H9 (cell line): ENCODE data around the gene HTRA1. TPM values are rescaled to one million over a fixed set of nuclear protein-coding genes. Genes with fewer than 3 reads are reported as not detected.

Experiments used
- DNase-seq: peaks from one replicate; pipeline ENCODE4 v3.0.0-alpha.2; 2017
- H2AFZ ChIP-seq: one replicate; pipeline ENCODE4 v1.6.1; 2013; ENCODE audit warnings: mild to moderate bottlenecking, low read length, control low read depth, moderate library complexity
- H2AK5ac ChIP-seq: 2 replicates; pipeline ENCODE4 v1.6.1; 2013; ENCODE audit warnings: low read length, control low read depth, mixed read lengths; ENCODE audit not compliant: insufficient read length
- H2BK120ac ChIP-seq: one replicate; pipeline ENCODE4 v1.6.1; 2013; ENCODE audit warnings: low read depth, mild to moderate bottlenecking, low read length, control low read depth, inconsistent platforms; ENCODE audit not compliant: poor library complexity, severe bottlenecking
- H2BK12ac ChIP-seq: 2 replicates; pipeline ENCODE4 v1.6.1; 2013; ENCODE audit warnings: low read length, control low read depth, mixed read lengths, low read depth; ENCODE audit not compliant: insufficient read length
- H2BK15ac ChIP-seq: 2 replicates; pipeline ENCODE4 v1.6.1; 2013; ENCODE audit warnings: low read depth, low read length, control low read depth
- H2BK20ac ChIP-seq: one replicate; pipeline ENCODE4 v1.6.1; 2013; ENCODE audit warnings: low read depth, mild to moderate bottlenecking, low read length, control low read depth, inconsistent platforms; ENCODE audit not compliant: poor library complexity, severe bottlenecking
- H2BK5ac ChIP-seq: 2 replicates; pipeline ENCODE4 v1.6.1; 2013; ENCODE audit warnings: low read length, control low read depth, mixed read lengths; ENCODE audit not compliant: insufficient read length
- H3K14ac ChIP-seq: 2 replicates; pipeline ENCODE4 v1.6.1; 2013; ENCODE audit warnings: low read length, control low read depth; ENCODE audit not compliant: insufficient read depth
- H3K18ac ChIP-seq: 2 replicates; pipeline ENCODE4 v1.6.1; 2013; ENCODE audit warnings: low read depth, mild to moderate bottlenecking, mixed read lengths, low read length, control low read depth; ENCODE audit not compliant: insufficient read length
- H3K23ac ChIP-seq: 2 replicates; pipeline ENCODE4 v1.6.1; 2013; ENCODE audit warnings: low read length, control low read depth, mixed read lengths, low read depth; ENCODE audit not compliant: insufficient read length
- H3K23me2 ChIP-seq: 2 replicates; pipeline ENCODE4 v1.6.1; 2013; ENCODE audit warnings: low read depth, mild to moderate bottlenecking, mixed read lengths, low read length, control low read depth; ENCODE audit not compliant: insufficient read length, poor library complexity, severe bottlenecking
- H3K27ac ChIP-seq: 2 replicates; pipeline ENCODE4 v1.5.1; 2013; ENCODE audit warnings: low read length, control low read depth, mixed read lengths, low read depth; ENCODE audit not compliant: insufficient read length
- H3K27me3 ChIP-seq: 2 replicates; pipeline ENCODE4 v1.6.1; 2013; ENCODE audit warnings: low read length, control low read depth, inconsistent platforms; ENCODE audit not compliant: insufficient read depth
- H3K4ac ChIP-seq: 2 replicates; pipeline ENCODE4 v1.6.1; 2013; ENCODE audit warnings: low read depth, mild to moderate bottlenecking, control low read depth, inconsistent platforms, low read length, moderate library complexity
- H3K4me1 ChIP-seq: 2 replicates; pipeline ENCODE4 v1.6.1; 2013; ENCODE audit warnings: low read length, control low read depth, inconsistent platforms; ENCODE audit not compliant: insufficient read depth
- H3K4me2 ChIP-seq: 2 replicates; pipeline ENCODE4 v1.6.1; 2013; ENCODE audit warnings: low read length, control low read depth, mixed read lengths; ENCODE audit not compliant: insufficient read length, insufficient read depth
- H3K56ac ChIP-seq: 2 replicates; pipeline ENCODE4 v1.6.1; 2013; ENCODE audit warnings: low read depth, mild to moderate bottlenecking, mixed read lengths, low read length, control low read depth; ENCODE audit not compliant: insufficient read length
- H3K79me1 ChIP-seq: 2 replicates; pipeline ENCODE4 v1.6.1; 2013; ENCODE audit warnings: low read depth, mild to moderate bottlenecking, moderate library complexity, low read length, control low read depth, inconsistent platforms; ENCODE audit not compliant: insufficient read depth, poor library complexity, severe bottlenecking
- H3K79me2 ChIP-seq: 2 replicates; pipeline ENCODE4 v1.6.1; 2013; ENCODE audit warnings: low read length, control low read depth, inconsistent platforms; ENCODE audit not compliant: insufficient read depth
- H3K9ac ChIP-seq: 2 replicates; pipeline ENCODE4 v1.6.1; 2013; ENCODE audit warnings: low read length, control low read depth, mixed read lengths; ENCODE audit not compliant: insufficient read length; ENCODE audit errors: extremely low read depth
- H3K9me3 ChIP-seq: one replicate; pipeline ENCODE4 v1.6.1; 2013; ENCODE audit warnings: low read depth, low read length, inconsistent platforms; ENCODE audit not compliant: control insufficient read depth
- H3T11ph ChIP-seq: one replicate; pipeline ENCODE4 v1.6.1; 2013; ENCODE audit warnings: mild to moderate bottlenecking, low read length, control low read depth, inconsistent platforms
- H4K20me1 ChIP-seq: one replicate; pipeline ENCODE4 v1.6.1; 2013; ENCODE audit not compliant: control insufficient read depth, insufficient read length, insufficient read depth
- H4K5ac ChIP-seq: 2 replicates; pipeline ENCODE4 v1.6.1; 2013; ENCODE audit warnings: low read depth, mild to moderate bottlenecking, mixed read lengths, low read length, control low read depth; ENCODE audit not compliant: insufficient read length
- H4K8ac ChIP-seq: replicated peaks from 2 replicates; pipeline ENCODE4 v1.6.1; 2013; ENCODE audit warnings: low read length, control low read depth, mixed read lengths, low read depth; ENCODE audit not compliant: insufficient read length
- H4K91ac ChIP-seq: 2 replicates; pipeline ENCODE4 v1.6.1; 2013; ENCODE audit warnings: low read depth, mild to moderate bottlenecking, moderate library complexity, mixed read lengths, low read length, control low read depth; ENCODE audit not compliant: insufficient read length
- H3K27ac Mint-ChIP-seq, 3 experiments: 2 replicates in 2 of 3; 3 replicates in 1 of 3; pipeline ENCODE4 v1.8.0; 2020 to 2021; ENCODE audit warnings: mixed read lengths in 3 of 3, mild to moderate bottlenecking in 1 of 3, moderate library complexity in 1 of 3
- H3K27me3 Mint-ChIP-seq: 2 replicates; pipeline ENCODE4 v1.8.0; 2021; ENCODE audit warnings: low read depth, mild to moderate bottlenecking, moderate library complexity, mixed read lengths
- H3K36me3 Mint-ChIP-seq, 3 experiments: 2 replicates in 2 of 3; 3 replicates in 1 of 3; pipeline ENCODE4 v1.8.0; 2020 to 2021; ENCODE audit warnings: low read depth in 3 of 3, mixed read lengths in 3 of 3; ENCODE audit not compliant: insufficient read depth in 1 of 3
- H3K4me1 Mint-ChIP-seq, 2 experiments: 2 replicates each; pipeline ENCODE4 v1.8.0; 2020; ENCODE audit warnings: mixed read lengths in 2 of 2
- H3K4me3 Mint-ChIP-seq, 2 experiments: 2 replicates in 1 of 2; 3 replicates in 1 of 2; pipeline ENCODE4 v1.8.0; 2020 to 2021; ENCODE audit warnings: mild to moderate bottlenecking in 2 of 2, mixed read lengths in 2 of 2, moderate library complexity in 1 of 2
- H3K9me3 Mint-ChIP-seq, 2 experiments: 2 replicates in 1 of 2; 3 replicates in 1 of 2; pipeline ENCODE4 v1.8.0; 2020; ENCODE audit warnings: mild to moderate bottlenecking in 2 of 2, mixed read lengths in 2 of 2, moderate library complexity in 1 of 2
- WGBS: extraction: QIAGEN DNeasy Blood & Tissue Kit; methylation state at CpG from one replicate; pipeline ENCODE4 v1.1.7; 2013; ENCODE audit warnings: missing lambda C conversion rate, low lambda C conversion rate, mixed read lengths; ENCODE audit not compliant: insufficient read length; ENCODE audit errors: extremely low coverage; 5-methylcytosine and 5-hydroxymethylcytosine counted together
- total RNA-seq: library from RNA; stranded (reverse); gene quantifications from 2 replicates; pipeline ENCODE4 v1.2.1, GENCODE V29; 2021
- TF ChIP-seq, protein P1 (sequence below): fragments of 200-600 bp; sonication (generic); conservative IDR thresholded peaks from 3 replicates; pipeline ENCODE4 v1.8.0; 2021; ENCODE audit warnings: antibody characterized with exemption, mild to moderate bottlenecking

HTRA1 gene
- total RNA-seq, 1 experiment from 2014 or later = 11.1 TPM

GRCh38 chr10:122485670-122486069, 24.3 kb downstream of the HTRA1 start:
- no peak for DNase-seq
- Histone ChIP-seq H3K23ac (no peak overlapping the region), H3K79me2 (no peaks in the 10 kb centered on the region), H2BK12ac (no peak overlapping the region), H4K20me1 (no peaks in the 10 kb centered on the region), H3K9ac (no peak overlapping the region), H3K9me3 (peaks cover 8% of the 10 kb centered on the region), H3K27me3 (no peaks in the 10 kb centered on the region), H4K5ac (no peak overlapping the region), H4K91ac (no peak overlapping the region), H3K4me2 (no peak overlapping the region), H3K79me1 (no peaks in the 10 kb centered on the region), H3K14ac (no peak overlapping the region), H2BK120ac (no peak overlapping the region), H3K18ac (no peak overlapping the region), H2BK20ac (no peak overlapping the region), H3K4ac (no peak overlapping the region), H3K56ac (no peak overlapping the region), H2AFZ (no peak overlapping the region), H3K23me2 (no peaks in the 10 kb centered on the region), H2BK15ac (no peak overlapping the region), H2AK5ac (no peak overlapping the region), H3K4me1 (no peaks in the 10 kb centered on the region), H3K27ac (no peak overlapping the region), H4K8ac (no peak overlapping the region), H2BK5ac (no peak overlapping the region), H3T11ph (no peak overlapping the region)
- H3K27me3 Mint-ChIP-seq = peaks cover 3% of the 10 kb centered on the region
- no peak overlapping the region for H3K4me3 Mint-ChIP-seq
- TF ChIP-seq, protein P1, sequence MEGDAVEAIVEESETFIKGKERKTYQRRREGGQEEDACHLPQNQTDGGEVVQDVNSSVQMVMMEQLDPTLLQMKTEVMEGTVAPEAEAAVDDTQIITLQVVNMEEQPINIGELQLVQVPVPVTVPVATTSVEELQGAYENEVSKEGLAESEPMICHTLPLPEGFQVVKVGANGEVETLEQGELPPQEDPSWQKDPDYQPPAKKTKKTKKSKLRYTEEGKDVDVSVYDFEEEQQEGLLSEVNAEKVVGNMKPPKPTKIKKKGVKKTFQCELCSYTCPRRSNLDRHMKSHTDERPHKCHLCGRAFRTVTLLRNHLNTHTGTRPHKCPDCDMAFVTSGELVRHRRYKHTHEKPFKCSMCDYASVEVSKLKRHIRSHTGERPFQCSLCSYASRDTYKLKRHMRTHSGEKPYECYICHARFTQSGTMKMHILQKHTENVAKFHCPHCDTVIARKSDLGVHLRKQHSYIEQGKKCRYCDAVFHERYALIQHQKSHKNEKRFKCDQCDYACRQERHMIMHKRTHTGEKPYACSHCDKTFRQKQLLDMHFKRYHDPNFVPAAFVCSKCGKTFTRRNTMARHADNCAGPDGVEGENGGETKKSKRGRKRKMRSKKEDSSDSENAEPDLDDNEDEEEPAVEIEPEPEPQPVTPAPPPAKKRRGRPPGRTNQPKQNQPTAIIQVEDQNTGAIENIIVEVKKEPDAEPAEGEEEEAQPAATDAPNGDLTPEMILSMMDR = no peak
- peaks cover 6 to 10% (median 6%) of the 10 kb centered on the region in 3 experiments; a peak in 6 of 7 replicates for H3K36me3 Mint-ChIP-seq
- no CpG with 5 or more reads among the region's 5 CpGs for WGBS
- H3K4me1 Mint-ChIP-seq = peaks cover 0 to 5% of the 10 kb centered on the region in 2 experiments; a peak in 3 of 4 replicates
- no peak overlapping the region for H3K27ac Mint-ChIP-seq
- peaks cover 10 to 12% of the 10 kb centered on the region in 2 experiments for H3K9me3 Mint-ChIP-seq
